Measurements from ENCODE around the gene FNDC8.
"Not testable (repeated sequence)": the region's sequence is repeated elsewhere in the genome, so short reads cannot be mapped to it uniquely, and the experiment has no call there.

Gene FNDC8

DNA sequence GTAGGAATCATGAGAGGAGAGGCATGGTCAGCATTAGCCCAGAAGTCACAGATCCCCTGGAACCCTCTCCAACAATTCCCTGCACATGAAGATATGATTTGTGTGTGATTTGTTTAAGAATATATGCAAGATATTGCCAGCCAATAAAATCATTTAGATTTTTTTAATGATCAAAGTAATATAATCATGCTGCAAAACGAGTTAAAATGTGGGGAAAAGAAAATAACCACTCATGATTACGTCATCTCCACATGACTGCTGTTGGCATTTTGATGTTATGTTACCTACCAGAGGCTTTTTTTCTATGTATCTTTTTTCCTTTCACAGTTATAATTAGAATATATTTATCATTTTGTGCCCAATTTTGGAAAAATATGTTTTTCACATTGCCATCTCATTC lies 50.4 kb downstream of the FNDC8 start:
- no peak for DNase-seq (ENCODE audit: low read depth in 2 of 2)

DNA sequence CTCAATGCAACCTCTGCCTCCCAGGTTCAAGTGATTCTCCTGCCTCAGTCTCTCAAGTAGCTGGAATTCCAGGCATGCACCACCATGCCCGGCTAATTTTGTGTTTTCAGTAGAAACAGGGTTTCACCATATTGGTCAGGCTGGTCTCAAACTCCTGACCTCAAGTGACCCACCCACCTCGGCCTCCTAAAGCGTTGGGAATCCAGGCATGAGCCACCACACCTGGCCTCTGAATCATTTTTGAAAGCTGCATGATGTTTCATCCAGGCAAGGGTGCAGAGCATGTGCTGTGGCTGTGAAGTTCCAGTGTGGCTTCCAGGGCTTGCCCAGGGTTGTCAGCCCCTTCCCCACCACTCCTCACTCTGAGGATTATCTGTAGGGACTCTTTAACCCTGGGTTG lies 50.9 kb downstream of the FNDC8 start:
- DNase-seq (ENCODE audit: low read depth in 2 of 2), result not testable (repeated sequence)

DNA sequence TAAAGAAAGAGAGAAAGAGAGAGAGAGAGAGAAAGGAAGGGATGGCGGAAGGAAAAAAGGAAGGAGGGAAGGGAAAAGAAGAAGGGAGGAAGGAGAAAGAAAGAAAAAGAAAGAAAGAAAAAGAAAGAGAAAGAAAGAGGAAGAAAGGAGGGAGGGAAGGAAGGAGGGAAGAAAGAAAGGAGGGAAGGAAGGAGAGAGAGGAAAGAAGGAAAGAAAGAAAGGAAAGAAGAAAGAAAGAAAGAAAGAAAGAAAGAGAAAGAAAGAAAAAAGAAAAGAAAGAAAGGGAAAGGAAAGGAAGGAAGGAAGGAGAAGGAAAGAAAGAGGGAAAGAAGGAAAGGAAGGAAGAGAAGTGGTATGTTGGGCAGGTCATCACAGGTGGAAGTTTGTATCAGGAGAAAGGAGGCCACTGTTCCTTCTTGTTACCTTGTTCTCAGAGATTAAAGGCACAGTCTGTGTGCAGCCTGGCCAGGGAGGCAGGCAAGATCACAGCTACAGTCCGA lies 53.5 kb downstream of the FNDC8 start:
- no peak for DNase-seq (ENCODE audit: low read depth in 2 of 2)

DNA sequence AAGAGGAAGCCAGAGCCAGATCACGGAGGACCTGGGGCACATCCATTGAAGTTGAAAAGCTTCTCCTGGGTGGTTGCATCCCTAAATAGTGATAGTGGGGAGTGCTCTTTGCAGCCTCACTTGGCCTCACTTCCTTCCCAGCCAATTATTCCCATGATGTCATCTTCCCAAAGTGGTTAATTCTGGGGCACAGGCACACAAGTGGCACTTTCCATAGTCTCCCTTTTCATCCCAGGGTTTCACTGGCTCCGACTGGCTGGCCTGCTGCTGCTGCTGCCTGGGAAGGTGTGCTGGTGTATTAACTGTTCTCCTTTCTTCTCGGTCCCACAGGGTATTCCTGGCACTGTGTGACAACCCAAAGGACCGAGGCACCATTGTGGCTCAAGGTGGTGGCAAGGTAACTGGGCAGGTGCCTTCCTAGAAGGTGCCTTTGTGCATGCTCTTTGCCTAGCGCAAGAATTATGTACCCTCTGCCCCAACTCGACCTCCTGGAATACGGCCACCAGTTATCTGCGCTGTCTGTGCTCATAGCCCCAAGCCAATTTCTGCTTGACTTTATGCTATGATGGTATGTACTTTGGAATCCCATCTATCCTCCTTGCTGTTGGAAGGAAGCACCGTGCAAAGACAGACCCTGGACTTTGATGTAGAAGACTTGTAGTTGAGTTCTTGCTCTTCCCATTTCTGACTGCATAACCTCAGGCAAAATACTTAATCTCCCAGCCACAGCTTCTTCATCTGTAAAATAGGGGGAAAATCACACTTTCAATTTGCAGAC lies 54.4 kb downstream of the FNDC8 start:
- DNase-seq (ENCODE audit: low read depth in 2 of 2), result no peak

DNA sequence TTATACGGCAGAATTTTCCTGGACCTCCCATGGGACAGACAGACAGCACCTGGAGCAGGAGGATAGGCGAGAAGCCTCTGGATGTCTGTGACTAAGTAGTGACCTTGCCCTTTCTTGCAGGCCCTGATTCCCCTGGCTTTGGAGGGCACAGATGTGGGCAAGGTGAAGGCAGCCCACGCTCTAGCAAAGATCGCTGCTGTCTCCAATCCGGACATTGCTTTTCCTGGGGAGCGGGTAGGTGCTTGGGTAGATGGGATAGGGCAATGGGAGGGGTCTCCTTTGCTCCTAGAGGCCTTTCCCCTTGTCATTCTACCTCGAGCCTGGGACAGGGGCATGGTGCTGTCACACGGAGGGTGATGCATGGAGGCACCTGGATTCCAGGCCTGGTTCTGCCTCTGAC lies 55.5 kb downstream of the FNDC8 start:
- no peak for DNase-seq (ENCODE audit: low read depth in 2 of 2)

DNA sequence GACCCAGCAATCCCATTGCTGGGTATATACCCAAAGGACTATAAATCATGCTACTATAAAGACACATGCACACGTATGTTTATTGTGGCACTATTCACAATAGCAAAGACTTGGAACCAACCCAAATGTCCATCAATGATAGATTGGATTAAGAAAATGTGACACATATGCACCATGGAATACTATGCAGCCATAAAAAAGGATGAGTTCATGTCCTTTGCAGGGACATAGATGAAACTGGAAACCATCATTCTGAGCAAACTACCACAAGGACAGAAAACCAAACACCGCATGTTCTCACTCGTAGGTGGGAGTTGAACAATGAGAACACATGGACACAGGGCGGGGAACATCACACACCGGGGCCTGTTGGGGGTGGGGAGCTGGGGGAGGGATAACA lies 58.0 kb downstream of the FNDC8 start:
- DNase-seq (ENCODE audit: low read depth in 2 of 2), result not testable (repeated sequence)
